Motor neuron (in vitro differentiated cells): ENCODE measurements around the gene SPOCK2. TPM values are rescaled to one million over a fixed set of nuclear protein-coding genes. Genes with fewer than 3 reads are reported as not detected.
A peak's percentile ranks its signal among the peaks of the same experiment; 100 is the strongest.
"Not testable (repeated sequence)": the region's sequence is repeated elsewhere in the genome, so short reads cannot be mapped to it uniquely, and the experiment has no call there.

Source experiments
- ATAC-seq, 8 experiments: fragments of 200-7000 bp; cut with Tn5 transposase; replicated peaks in 6 of 8; 2 replicates each; pipeline ENCODE4 v1.8.0; 2021; ENCODE audit warnings: mild to moderate bottlenecking in 8 of 8, moderate library complexity in 8 of 8
- H3K27ac ChIP-seq, 2 donors: fragments of 250-450 bp; sonication (Bioruptor Pico); 2 replicates each; pipeline ENCODE4 v1.9.0; 2021; ENCODE audit warnings: antibody characterized with exemption in 2 of 2, mild to moderate bottlenecking in 2 of 2, moderate library complexity in 1 of 2
- H3K4me1 ChIP-seq, 2 donors: fragments of 250-450 bp; sonication (Bioruptor Pico); replicated peaks in 1 of 2; 2 replicates each; pipeline ENCODE4 v1.6.1; 2021; ENCODE audit warnings: antibody characterized with exemption in 2 of 2, mild to moderate bottlenecking in 2 of 2, moderate library complexity in 1 of 2
- H3K4me3 ChIP-seq, 5 donors: fragments of 250-450 bp; sonication (Bioruptor Pico); 2 replicates each; pipeline ENCODE4 v1.9.0; 2021; ENCODE audit warnings: antibody characterized with exemption in 5 of 5, mild to moderate bottlenecking in 5 of 5, moderate library complexity in 4 of 5
- WGBS, 10 experiments: fragments of 450-650 bp; shearing (Covaris generic); methylation state at CpG; one replicate each; pipeline ENCODE4 v1.0.0; 2022; 5-methylcytosine and 5-hydroxymethylcytosine counted together
- in situ Hi-C, 9 experiments: fragments of 400-800 bp; cut with MboI; loops; one replicate each; pipeline ENCODE4 v1.15.0; 2021; ENCODE audit warnings: low sequenced_read_pairs in 9 of 9, low pct_unique_long_range_greater_than_20kb in 2 of 9; ENCODE audit not compliant: unreplicated experiment in 9 of 9
- total RNA-seq, 8 experiments: library from RNA; unstranded; fragments of 300-600 nt; gene quantifications; 2 replicates each; pipeline versions ENCODE4 v1.2.3 to v1.2.4, GENCODE V29; 2022

SPOCK2 gene
- total RNA-seq, 8 experiments from 2014 or later = 0.58 to 93.2 (median 23.3) TPM

DNA sequence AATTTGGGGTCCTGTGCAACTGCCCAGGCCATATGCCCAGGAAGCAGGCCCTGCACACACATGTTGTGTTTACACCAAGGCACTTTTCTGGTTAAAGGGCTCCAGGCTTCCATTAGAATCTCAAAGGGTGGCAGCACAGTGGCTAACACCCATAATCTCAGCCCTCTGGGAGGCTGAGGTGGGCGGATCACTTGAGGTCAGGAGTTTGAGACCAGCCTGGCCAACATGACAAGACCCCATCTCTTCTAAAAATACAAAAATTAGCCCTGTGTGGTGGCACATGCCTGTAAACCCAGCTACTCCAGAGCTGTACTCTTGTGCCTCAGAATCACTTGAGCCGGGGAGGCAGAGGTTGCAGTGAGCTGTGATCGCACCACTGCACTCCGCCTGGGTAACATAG lies 53.6 kb downstream of the SPOCK2 start:
- H3K4me1 ChIP-seq = peaks cover 8 to 35% of the 10 kb centered on the region in 2 donors
- no peak for ATAC-seq
- WGBS, 10 experiments = 80 to 100% (median 100%) methylated on average over 1 to 3 of the region's 4 CpGs; no CpG with 5 or more reads in 3 of the 10 experiments
- H3K27ac ChIP-seq = no peak overlapping the region
- in situ Hi-C loops = loop anchor here in 1 of 9 experiments (25.0 kb wide), 1 partner anchor 122 kb away; no protein-coding TSS in a partner anchor
- H3K4me3 ChIP-seq = no peak overlapping the region

DNA sequence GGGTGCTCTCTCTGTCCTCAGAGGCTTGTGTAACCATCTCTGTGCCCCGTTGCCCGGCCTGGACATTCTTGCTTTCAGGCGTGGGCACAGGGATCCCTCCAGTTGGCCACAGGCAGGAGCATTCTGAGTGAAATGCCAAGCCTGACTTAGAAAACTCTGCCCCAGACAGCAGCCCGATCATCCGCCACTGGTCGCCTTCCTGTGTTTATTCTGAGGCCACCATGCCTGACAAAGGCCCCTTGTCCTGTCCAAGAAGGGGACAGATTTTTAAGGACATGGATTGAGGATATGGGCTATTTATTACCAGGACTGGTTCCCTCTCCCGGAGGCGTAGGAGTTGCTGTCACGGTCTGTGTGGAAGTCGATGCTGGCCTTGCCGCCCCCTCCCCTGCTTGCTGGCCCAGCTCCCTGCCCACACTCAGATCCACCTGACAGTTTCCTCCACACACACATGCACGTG lies 54.3 kb downstream of the SPOCK2 start:
- no peak overlapping the region for H3K4me3 ChIP-seq
- peaks cover 8 to 30% of the 10 kb centered on the region in 2 donors for H3K4me1 ChIP-seq
- ATAC-seq = no peak
- in situ Hi-C loops = loop anchor here in 1 of 9 experiments (25.0 kb wide), 1 partner anchor 122 kb away; no protein-coding TSS in a partner anchor
- 40 to 100% (median 79%) methylated on average over 1 to 8 of the region's 12 CpGs; no CpG with 5 or more reads in 2 of the 10 experiments for WGBS, 10 experiments
- no peak overlapping the region for H3K27ac ChIP-seq

DNA sequence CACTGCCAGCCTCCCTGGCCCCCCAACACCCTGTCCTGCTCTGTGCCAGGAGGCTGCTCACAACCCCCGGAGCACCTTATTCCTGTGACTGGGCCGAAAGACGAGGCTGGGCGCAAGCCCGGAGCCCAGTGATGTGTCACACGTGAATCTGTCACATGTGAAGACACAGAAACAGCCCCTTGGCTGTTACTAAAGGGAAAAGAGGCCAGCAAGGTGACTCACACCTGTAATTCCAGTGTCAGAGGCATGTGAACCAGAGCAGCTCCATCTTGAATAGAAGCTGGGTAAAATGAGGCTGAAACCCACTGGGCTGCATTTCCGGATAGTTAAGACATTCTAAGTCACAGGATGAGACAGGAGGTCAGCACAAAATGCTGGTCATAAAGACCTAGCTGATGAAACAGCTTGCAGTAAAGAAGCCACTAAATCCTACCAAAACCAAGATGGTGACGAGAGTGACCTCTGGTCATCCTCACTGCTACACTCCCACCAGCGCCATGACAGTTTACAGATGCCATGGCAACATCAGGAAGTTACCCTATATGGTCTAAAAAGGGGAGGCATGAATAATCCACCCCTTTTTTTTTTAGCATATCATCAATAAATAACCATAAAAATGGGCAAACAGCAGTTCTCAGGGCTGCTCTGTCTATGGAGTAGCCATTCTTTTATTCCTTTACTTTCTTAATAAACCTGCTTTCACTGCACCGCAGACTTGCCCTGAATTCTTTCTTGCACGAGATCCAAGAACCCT lies 55.8 kb downstream of the SPOCK2 start:
- not testable (repeated sequence) for H3K4me3 ChIP-seq, H3K27ac ChIP-seq
- in situ Hi-C loops = loop anchor here in 1 of 9 experiments (25.0 kb wide), 1 partner anchor 120 kb away; no protein-coding TSS in a partner anchor
- 33 to 100% (median 93%) methylated on average over 1 to 7 of the region's 11 CpGs; no CpG with 5 or more reads in 4 of the 10 experiments for WGBS, 10 experiments
- H3K4me1 ChIP-seq = peaks cover 8 to 20% of the 10 kb centered on the region in 2 donors
- peak in 3 of 8 experiments; percentile 47 to 65 (median 48) for ATAC-seq

DNA sequence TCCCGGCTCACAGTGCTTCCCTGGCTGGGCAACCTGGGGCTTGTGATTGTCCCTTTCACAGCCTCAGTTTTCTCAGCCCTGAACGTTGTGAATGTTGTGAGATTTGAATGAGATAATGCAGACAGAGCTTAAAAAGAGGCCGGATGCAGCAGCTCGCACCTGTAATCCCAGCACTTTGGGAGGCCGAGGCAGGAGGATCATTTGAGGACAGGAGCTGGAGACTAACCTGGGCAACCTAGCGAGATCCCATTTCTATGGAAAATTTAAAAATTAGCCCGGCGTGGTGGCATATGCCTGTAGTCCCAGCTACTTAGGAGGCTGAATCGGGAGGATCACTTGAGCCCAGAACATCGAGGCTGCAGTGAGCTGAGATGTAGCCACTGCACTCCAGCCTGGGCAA lies 56.6 kb downstream of the SPOCK2 start:
- in situ Hi-C loops = loop anchor here in 1 of 9 experiments (25.0 kb wide), 1 partner anchor 119 kb away; no protein-coding TSS in a partner anchor
- WGBS, 10 experiments = 80 to 95% (median 89%) methylated on average over 2 to 9 of the region's 10 CpGs; no CpG with 5 or more reads in 4 of the 10 experiments
- no peak overlapping the region for H3K27ac ChIP-seq
- H3K4me3 ChIP-seq = no peak overlapping the region
- H3K4me1 ChIP-seq = peaks cover 11 to 21% of the 10 kb centered on the region in 2 donors
- ATAC-seq = no peak

DNA sequence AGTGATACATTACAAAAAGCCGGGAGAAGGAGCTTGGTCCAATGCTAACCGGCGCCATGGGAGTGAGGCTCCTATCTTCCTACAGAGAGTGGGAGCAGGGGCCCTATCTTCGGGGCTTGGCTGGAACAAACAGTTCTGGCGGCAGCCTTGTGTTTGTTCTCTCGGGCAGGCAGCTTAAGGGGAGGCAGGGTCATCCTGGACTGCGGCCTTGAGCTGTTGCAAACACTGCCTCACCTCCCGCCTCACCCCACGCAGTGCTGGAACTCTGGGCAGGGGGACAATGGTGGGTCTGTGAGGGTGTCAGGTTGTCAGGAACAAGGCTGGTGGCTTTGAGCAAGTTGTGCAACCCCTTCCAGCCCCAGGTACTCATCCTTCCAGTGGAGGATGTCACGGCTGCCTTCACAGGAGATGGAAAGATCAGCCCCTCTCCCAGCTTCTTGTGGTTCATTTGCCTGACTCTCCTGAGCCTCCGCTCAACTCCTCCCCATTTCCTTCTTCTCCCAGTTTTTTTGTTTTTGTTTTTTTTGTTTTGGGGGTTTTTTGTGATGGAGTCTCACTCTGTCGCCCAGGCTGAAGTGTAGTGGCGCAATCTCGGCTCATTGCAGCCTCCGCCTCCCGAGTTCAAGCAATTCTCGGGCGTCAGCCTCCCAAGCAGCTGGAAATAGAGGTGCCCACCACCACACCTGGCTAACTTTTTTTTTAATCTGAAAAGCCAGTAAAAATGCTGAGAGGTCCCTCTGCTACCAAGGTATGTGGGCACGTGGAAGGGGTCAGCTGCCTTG lies 57.4 kb downstream of the SPOCK2 start:
- 84 to 100% (median 94%) methylated on average over 1 to 16 of the region's 19 CpGs for WGBS, 10 experiments
- H3K27ac ChIP-seq = no peak overlapping the region
- no peak overlapping the region for H3K4me3 ChIP-seq
- peaks cover 16 to 25% of the 10 kb centered on the region in 2 donors for H3K4me1 ChIP-seq
- in situ Hi-C loops = loop anchor here in 1 of 9 experiments (25.0 kb wide), 1 partner anchor 119 kb away; no protein-coding TSS in a partner anchor
- ATAC-seq = peak in 1 of 8 experiments; percentile 3

DNA sequence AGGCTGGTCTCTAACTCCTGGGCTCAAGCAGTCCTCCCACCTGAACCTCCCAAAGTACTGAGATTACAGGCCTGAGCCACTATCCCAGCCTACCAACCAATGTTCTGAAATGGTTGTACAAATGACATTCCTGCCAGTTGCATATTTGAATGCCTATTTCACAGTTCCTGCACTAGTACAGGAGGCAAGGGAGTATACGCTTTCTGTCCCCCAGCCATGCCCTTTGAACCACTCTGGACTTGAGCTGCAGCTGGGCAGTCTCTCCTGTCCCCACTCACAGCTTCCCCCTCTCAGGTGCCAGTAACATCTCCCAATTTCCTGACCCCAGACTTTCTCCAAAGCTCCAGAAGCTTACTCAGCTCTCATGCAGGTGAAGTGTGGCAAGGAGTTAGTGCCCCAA lies 58.9 kb downstream of the SPOCK2 start:
- in situ Hi-C loops = loop anchor here in 1 of 9 experiments (25.0 kb wide), 1 partner anchor 117 kb away; no protein-coding TSS in a partner anchor
- peaks cover 16 to 23% of the 10 kb centered on the region in 2 donors for H3K4me1 ChIP-seq
- no peak overlapping the region for H3K4me3 ChIP-seq
- 100% methylated on average over 1 of the region's 1 CpG; no CpG with 5 or more reads in 5 of the 10 experiments for WGBS, 10 experiments
- ATAC-seq = no peak
- H3K27ac ChIP-seq = no peak overlapping the region

DNA sequence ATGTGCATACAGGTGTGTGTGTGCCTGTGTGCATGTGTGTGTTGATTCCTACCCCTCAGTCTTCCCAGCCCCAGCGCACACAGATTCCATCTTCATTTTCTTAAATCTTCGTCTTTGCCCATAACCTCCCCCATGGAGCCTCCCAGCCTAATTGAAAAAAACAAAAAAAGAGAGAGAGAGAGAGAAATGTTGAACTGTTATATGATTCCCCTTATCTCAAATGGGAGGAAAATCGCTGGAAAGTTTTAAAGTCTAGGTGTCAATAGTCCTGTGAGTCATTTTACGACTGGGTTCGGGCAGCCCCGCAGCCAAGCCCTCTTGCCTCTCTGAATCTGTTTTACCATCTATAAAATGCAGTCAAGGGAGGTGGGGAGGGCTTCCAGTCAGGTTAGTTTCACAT lies 60.9 kb downstream of the SPOCK2 start:
- in situ Hi-C loops = loop anchor here in 1 of 9 experiments (25.0 kb wide), 1 partner anchor 115 kb away; no protein-coding TSS in a partner anchor
- ATAC-seq = no peak
- WGBS, 10 experiments = 13 to 92% (median 65%) methylated on average over 1 to 6 of the region's 6 CpGs; no CpG with 5 or more reads in 1 of the 10 experiments
- Histone ChIP-seq H3K4me3 (no peak overlapping the region), H3K27ac (no peak overlapping the region), H3K4me1 (peaks cover 11 to 20% of the 10 kb centered on the region in 2 donors)

DNA sequence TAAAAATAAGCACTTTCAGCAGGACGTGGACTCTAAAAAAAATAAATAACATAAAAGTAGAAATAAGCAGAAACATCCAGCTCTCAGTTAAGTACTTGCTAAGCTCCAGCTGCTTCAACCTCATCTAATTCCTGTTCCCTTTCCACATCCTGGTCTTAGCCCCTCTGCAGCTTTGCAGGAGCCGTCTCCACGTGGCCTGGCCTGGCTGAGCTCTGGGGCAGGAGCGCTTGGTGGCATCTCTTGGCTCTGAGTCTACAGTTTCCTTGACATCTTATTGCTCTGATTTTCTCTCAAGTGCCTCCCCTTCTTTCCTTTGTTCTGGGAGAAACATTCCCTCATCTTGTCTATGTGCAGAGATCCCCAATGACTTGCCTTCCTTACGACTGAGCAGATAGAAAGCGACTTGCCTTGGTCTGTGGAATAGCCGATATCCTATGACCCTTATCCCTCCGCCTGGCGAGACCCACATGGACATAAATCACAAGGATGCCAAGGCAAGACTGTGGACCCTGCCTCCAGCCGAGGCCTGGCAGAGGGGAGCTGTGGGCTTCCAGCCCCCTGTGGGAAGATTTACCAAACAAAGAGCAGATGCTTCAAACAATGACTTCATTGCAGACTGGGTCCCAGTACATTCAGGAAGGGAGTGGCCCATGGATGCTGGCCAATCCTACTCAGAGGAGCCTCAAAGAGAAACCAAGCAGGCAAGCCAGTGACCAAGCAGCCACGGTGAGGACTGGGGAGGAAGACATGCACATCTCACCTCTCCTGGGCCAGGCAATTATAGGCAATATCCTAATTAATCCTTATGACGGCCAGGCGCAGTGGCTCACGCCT lies 61.9 kb downstream of the SPOCK2 start:
- in situ Hi-C loops = loop anchor here in 1 of 9 experiments (25.0 kb wide), 1 partner anchor 114 kb away; no protein-coding TSS in a partner anchor
- ATAC-seq = peak in 7 of 8 experiments; percentile 33 to 93 (median 81)
- H3K4me3 ChIP-seq = no peak overlapping the region
- H3K4me1 ChIP-seq = peaks cover 8 to 17% of the 10 kb centered on the region in 2 donors
- 0 to 93% (median 83%) methylated on average over 1 to 9 of the region's 14 CpGs; no CpG with 5 or more reads in 1 of the 10 experiments for WGBS, 10 experiments
- no peak overlapping the region for H3K27ac ChIP-seq

DNA sequence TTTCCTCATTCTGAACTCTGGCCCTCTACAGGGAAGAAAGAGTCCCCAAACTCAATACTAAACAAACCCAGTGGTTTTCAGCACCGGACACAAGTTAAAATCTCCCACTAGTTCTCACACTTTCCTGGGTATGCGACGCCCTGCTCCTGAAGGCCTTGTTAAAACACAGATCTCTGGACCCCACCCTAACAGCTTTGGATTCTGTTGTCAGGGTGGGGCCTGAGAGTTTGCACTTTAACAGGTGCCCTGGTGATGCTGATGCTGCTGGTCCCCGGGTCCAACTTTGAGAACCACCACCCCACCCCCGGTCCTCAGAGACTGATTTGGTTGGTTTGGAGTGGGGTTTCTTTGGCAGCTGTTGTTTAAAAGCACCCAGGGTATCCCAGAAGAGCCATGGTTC lies 62.5 kb downstream of the SPOCK2 start:
- 40 to 100% (median 77%) methylated on average over 1 to 5 of the region's 5 CpGs; no CpG with 5 or more reads in 4 of the 10 experiments for WGBS, 10 experiments
- Histone ChIP-seq H3K27ac (no peak overlapping the region), H3K4me3 (no peak overlapping the region), H3K4me1 (peaks cover 8 to 16% of the 10 kb centered on the region in 2 donors)
- in situ Hi-C loops = loop anchor here in 1 of 9 experiments (25.0 kb wide), 1 partner anchor 114 kb away; no protein-coding TSS in a partner anchor
- no peak for ATAC-seq

DNA sequence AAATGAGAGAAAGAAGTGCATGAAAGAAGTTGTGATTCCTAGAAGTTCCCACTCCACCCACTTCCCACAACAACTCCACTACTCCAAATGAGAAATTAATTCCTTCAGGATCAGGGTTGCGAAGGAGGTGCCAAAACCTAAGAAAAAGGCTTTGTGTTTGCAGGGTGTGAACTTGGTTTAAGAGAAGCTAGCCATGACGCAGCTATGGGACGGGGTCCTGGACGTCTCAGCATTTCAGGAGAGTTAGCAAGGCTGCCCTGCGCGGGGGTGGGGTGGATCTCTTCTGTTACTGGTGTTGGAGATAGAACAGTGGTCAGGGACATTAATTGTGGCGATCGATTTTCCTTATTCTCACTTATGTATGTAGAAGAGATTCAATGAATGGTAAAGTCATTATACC lies 63.0 kb downstream of the SPOCK2 start:
- WGBS, 10 experiments = 18 to 84% (median 75%) methylated on average over 2 to 7 of the region's 8 CpGs; no CpG with 5 or more reads in 6 of the 10 experiments
- Histone ChIP-seq H3K4me1 (peaks cover 8 to 12% of the 10 kb centered on the region in 2 donors), H3K27ac (no peak overlapping the region), H3K4me3 (no peak overlapping the region)
- no peak for ATAC-seq
- in situ Hi-C loops = loop anchor here in 1 of 9 experiments (25.0 kb wide), 1 partner anchor 113 kb away; no protein-coding TSS in a partner anchor

DNA sequence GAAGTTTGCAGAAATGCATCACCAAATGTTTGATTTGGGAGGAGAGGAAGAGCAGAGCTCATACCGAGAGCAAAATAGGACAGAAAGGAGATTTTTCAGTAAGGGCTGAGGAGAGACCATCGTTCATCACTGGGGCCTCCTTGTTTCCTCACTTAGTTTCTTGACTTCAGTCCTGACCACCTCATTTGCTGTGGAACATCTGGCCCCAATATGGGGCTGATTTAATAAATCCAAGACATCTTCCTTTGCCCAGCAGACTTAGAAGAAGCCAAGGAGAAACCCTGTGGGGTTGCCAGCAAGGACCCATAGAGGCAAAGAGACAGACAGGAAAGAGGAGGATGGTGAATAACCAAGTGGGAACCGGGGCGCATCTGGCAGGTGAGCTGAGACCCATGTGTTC lies 63.8 kb downstream of the SPOCK2 start:
- Histone ChIP-seq H3K27ac (no peak overlapping the region), H3K4me1 (peaks cover 8 to 12% of the 10 kb centered on the region in 2 donors), H3K4me3 (no peak overlapping the region)
- in situ Hi-C loops = no loop called here
- ATAC-seq = no peak
- WGBS, 10 experiments = 14 to 100% (median 58%) methylated on average over 1 to 4 of the region's 4 CpGs; no CpG with 5 or more reads in 2 of the 10 experiments

DNA sequence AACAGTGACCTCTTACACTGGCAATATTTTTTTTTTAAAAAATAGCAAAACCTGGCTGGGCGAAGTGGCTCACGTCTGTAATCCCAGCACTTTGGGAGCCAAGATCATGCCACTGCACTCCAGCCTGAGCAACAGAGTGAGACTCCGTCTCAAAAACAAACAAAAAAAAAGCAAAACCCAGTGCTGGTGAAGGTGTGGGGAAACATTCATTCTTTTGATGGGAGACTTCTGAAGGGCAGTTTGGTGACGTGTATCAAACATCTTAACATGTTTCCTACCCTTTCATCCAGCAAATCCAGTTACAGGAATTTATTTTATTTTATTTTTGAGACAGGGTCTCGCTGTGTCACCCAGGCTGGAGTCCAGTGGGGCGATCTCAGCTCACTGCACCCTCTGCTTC lies 66.1 kb downstream of the SPOCK2 start:
- ATAC-seq = no peak
- peaks cover 8 to 19% of the 10 kb centered on the region in 2 donors for H3K4me1 ChIP-seq
- H3K27ac ChIP-seq = no peak overlapping the region
- in situ Hi-C loops = no loop called here
- 68 to 100% (median 90%) methylated on average over 3 to 5 of the region's 6 CpGs; no CpG with 5 or more reads in 6 of the 10 experiments for WGBS, 10 experiments
- no peak overlapping the region for H3K4me3 ChIP-seq
